ENCODE results near the gene NHLRC4.

Gene NHLRC4

DNA sequence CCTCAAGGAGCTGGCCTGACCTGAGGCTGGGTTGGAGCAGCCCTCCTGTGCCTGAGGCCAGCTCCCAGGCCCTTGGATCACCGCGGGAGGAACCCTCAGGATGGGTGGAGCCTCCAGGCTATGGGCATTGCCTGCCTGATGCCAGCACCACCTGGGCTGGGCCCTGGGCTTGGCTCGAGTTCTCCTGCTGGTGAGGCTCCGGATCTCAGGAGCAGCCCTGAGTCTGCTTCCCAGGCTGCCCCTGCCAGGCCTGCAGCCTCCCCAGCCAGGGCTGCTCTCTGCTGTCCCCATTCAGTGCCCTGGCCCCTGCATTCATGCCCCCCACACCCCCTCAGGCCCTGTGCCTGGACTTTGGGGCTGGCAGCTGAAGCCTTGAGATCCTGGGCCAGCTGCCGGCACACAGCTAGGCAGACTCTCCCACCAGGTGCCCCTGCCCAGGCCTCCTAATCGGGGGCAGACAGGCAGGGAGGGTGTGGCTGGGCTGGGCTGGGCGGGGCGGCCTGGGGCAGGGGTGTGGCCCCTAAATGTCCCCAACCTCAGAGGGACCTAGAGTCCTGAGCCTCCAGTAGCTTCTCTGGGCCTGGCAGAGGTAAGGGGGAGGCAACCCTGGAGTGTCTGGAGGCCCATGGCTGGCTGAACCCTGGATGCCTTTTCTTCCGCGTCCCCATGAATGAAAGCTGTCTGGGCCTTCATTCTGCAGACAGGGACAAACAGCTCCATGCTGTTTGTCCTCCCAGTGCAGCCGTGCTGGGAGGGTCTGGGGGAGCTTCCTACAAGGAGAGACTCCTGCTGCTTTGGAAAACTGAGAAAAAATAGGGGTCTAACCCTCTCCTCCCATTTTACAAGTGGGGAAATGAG lies 1.8 kb downstream of the NHLRC4 start:
- no peak for DNase-seq

DNA sequence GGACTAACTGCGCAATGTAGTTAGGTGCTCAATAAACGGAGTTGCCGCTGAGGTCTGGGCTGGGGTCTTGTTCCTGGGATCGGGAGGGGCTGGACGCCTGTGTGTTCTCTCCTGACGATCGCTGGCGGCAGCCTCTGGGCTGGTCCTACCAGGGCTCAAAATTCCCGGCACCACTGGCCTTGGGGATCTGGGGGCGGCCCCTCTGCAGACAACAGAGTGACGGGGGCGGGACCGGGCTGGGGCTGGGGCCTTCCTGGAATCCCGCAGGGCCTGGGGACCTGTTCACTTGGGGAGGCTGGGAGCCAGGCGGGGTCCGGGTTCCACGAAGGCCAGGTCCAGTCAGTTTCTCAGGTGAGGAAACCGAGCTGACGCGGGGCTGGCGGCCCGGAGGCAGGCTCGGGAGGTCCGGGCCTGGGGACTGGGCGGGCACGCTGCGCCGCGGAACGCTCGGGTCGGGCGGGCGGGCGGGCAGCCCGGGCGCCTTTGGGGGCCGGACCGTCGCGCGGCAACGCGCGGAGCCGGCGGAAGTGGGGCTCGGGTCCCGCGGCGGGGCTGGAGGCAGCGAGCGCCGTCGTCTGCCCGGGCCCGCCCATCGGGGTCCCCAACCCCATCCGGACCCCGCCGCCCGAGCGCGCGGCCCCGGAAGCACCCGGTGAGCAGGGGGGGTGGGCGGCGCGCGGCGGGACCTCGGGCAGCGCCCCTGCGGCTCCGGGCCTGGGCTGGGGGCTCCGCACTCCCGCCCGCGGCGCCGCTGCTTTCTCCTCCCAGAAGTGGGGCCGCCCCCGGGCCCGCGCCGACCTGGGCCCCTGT lies 2.8 kb downstream of the NHLRC4 start, which contains the start of gene PIGQ:
Gene PIGQ, plus strand, starts transcription at position 524 of the 810 bp plus-strand sequence. CDS start 4,107 bp downstream, outside the sequence.
- DNase-seq, result peak; percentile 61

GRCh38 chr16:572865-573650 lies 6.3 kb downstream of the NHLRC4 start:
- no peak for DNase-seq

- no peak for DNase-seq
Observed at GRCh38 chr16:574021-574760, 7.4 kb downstream of the NHLRC4 start.

DNA sequence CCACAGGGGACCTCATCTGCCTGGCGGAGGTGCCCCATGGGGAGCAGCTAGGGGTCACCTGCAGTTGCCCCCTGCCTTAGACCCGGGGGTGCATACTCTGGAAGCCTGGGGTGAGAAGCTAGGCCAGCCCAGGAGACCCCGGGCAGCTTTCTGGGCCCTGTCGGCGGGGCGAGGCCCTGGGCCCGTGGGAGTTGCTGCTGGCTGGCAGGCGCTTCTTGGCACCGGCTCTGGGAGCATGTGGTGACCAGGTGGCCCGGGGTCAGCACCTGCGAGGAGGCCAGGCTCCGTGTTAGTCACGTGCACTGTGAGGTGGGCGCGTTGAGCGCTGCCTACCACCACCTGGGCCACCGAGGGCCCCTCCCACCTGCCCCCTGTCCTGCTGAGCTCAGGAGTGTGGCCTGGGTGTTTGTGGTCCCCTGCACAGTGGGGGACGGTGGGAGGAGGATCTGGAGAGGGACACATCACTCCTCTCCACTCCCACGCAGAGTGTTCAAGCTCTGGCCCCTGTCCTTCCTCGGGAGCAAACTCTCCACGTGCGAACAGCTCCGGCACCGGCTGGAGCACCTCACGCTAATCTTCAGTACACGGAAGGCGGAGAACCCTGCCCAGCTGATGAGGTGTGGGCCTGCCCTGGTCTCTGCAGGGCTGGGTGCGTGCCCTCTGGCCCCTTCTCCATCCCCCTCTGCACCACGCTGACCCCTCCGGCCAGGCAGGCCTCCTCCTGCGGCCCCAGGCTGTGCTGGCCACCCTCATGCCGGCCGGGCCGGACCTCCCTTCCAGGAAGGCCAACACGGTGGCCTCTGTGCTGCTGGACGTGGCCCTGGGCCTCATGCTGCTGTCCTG lies 8.8 kb downstream of the NHLRC4 start:
- no peak for DNase-seq

GRCh38 chr16:576197-576822 lies 9.5 kb downstream of the NHLRC4 start:
- DNase-seq, result no peak

DNA sequence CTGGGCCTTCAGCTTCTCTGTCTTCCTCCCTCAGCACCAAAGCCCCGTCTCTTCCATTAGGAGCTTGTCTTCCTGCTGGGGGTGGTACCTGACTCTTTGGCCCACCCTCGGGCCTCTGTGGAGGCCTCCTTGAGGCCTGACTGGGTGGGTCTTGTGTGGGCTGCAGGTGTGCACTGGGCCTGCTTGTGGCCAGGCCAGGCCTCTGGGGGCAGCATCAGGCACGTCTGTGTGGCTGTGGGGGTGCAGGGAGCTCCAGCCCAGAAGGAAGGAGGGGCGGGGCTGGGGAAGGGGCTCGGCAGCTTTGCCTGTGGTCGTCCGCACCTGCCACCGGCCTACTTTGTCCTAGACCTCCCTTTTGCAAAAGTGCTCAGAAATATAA lies 10.0 kb downstream of the NHLRC4 start:
- DNase-seq, result no peak

DNA sequence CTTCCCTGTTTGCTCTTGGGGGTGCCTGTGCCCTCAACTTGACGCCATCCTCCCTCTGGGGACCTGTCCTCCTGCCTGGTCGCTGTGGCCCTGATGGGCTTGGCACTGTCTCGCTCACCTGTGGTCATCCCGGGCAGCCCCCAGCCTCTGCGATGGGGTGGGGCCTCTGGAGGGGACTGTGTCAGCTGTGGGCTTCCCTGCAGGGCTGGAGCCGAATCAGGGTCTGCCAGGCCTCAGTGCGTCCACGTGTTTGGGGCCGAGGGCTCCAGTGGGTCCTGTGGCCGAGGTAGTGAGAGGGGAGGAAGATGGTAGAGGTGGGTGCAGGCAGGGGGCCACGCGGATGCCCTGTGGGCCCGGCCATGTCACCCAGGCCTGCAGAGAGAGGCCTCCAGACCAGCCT lies 11.0 kb downstream of the NHLRC4 start:
- no peak for DNase-seq

DNA sequence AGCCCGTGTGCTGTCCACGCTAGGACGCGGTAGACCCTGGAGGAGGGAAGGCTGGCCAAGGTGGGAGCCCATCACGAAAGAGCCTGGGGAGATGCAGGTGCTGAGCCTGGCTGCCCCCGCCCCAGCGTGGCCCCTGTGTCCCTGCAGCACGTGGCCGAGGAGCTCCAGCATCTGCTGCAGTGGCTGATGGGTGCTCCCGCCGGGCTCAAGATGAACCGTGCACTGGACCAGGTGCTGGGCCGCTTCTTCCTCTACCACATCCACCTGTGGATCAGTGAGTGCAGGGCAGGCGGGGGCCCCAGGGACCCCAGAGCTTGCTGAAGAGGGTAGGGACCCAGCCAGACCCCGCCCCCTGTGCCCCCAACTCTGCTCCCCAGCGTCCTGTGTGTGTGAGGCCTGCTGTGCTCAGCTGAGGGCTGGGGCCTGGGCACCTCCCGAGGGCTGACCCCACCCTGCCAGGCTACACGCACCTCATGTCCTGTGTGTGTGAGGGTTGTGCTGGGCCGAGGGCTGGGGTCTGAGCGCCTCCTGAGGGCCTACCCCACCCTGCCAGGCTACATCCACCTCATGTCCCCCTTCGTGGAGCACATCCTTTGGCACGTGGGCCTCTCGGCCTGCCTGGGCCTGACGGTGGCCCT lies 11.5 kb downstream of the NHLRC4 start:
- no peak for DNase-seq

- DNase-seq, result peak; percentile 70
Observed at GRCh38 chr16:578870-579405, 12.1 kb downstream of the NHLRC4 start.

DNA sequence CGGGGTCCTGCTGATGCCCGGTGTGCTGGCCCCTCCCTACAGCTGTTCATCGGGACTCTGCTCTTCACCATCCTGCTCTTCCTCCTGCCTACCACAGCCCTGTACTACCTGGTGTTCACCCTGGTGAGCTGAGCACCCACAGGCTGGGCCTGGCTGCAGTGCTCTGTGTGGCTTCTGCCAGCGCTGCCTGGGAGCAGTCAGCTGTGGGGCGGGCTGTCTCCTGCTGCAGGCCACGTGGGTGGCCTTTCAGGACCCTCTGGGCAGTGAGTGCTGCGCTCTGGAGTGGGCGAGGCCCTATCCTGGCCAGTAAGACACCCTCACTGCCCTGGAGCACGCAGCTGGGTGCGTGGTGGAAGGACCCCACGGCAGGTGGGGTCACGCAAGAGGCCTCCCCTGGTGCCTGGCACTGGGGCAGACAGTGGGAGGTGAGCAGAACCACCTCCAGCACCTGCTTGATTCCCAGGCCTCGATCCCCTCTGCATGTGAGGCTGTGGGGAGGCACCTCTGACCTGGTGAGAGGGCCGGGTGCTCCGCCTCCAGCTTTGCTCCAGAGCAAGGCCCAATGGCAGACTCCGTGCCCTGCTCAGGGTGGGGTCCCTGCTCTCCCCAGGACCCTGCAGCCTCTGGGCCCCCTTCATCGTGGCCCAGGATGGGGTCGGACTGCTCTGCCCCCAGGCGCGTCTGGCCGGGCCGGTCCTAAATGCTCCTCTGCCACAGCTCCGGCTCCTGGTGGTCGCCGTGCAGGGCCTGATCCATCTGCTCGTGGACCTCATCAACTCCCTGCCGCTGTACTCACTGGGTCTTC lies 13.5 kb downstream of the NHLRC4 start:
- no peak for DNase-seq

- DNase-seq, result no peak
Observed at GRCh38 chr16:580946-581498, 14.2 kb downstream of the NHLRC4 start.

DNA sequence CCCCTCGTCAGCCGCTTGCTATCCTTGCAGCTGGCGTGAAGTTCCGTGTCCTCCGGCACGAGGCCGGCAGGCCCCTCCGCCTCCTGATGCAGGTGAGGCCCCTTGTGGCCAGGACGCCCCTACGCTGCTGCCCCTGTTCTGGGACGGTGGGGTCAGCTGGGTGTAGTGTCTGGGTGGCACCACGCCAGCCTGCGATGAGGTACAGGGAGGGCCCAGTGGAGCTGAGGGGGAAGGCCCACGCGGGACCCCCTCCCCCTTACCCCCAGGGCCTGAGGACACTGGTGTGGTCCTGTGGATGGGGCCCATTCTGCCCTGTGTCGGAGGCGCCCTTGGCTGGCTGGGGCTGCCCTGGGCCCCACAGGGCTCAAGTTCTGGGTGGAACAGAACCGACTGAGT lies 15.4 kb downstream of the NHLRC4 start:
- no peak for DNase-seq

DNA sequence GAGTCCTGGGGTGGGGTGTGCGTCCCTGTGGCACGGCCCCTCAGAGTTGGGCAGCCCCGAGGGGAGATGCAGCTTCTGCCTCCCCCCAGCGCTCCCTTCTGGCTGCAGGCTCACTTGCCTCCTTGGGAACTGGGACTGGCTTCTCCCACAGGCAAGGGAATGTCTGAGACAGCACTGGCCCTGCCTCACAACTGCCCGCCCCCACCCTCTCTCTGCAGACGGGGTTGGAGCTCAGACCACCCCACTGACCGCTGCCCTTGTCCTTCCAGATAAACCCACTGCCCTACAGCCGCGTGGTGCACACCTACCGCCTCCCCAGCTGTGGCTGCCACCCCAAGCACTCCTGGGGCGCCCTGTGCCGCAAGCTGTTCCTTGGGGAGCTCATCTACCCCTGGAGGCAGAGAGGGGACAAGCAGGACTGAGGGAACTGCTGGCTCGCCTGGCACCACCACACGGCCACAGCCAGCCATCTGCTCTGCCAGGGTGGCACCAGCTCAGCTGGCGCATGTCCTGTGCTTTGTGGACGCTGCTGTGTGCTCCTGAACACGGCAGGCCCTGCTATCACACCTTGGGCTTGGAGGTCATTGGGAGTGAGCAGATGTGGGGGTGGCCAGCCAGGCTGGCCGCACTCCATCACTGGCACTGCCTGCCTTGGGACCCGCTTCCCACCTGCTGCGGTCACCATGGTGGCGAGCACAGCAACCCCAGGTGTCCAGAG lies 16.0 kb downstream of the NHLRC4 start:
- DNase-seq, result no peak

DNA sequence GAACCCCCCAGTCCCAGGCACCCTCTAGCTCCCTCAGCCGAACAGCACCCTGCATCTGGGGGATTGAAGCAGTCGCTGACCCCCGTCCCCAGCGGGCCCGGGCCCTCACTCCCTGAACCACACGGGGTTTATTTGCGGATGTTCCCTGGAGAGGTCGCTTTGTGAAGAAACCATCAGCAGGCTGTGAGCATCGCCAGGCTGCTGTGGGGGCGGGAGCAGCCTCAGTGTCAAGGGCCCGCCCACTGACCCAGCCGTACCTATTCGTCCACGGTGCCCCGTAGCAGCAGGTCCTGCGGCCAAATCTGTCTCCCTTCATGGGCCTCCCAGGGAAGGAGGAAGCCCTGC lies 16.6 kb downstream of the NHLRC4 start:
- DNase-seq, result no peak

DNA sequence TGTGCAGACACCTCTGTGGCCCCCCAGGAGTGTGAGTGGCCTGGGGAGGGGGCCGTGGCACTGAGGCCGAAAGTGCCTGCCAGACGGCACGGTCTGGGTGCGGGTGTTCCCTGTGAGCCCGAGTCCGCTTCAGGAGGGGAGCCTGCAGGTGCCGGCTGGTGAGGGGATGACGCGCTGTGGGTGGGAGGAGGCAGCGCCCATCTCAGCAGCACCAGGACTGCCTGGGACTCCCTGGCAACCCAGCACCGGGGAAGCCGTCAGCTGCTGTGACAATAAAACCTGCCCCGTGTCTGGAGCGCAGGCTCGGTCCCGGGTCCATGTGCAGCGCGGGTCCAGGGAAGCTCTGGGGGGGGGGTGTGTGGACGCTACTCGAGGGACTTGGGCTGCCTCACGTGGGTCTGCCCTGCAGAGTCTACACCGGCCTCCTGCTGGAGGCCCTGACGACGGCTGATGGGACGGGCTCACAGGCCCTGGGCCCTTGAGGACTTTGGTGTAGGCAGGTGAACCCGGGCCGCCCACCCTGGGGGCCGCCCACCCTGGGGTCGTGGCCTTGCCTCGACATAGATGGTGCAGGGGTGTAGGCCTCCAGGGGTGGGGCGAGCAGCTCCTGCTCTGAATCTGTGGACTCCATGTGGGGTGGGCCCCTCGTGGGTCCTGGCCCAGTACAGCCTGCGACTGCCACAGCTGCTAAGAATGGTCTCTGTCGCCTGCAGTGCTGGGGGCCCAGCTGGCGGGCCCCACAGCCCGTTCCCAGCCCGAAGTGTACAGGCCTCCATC lies 17.2 kb downstream of the NHLRC4 start:
- DNase-seq, result no peak

GRCh38 chr16:585351-585750 lies 18.5 kb downstream of the NHLRC4 start:
- DNase-seq, result no peak

Measured in CD4-positive, alpha-beta T cell treated with Interleukin-15 for 1 hour (primary cell).